ENCODE data around the gene GDAP1L1.

GRCh38 chr20:44219170-44219730 lies 27.9 kb upstream of the GDAP1L1 start:
- TF ChIP-seq CTCF (IDR thresholded peaks at IDR 0.05) (no peak), POLR2A (IDR thresholded peaks at IDR 0.05) (no peak)

Data from uterus (tissue), 2 donors.